IPS-15b (cell line): ENCODE data around the gene KIRREL3.

Experiments used
- H3K27me3 ChIP-seq: one replicate; pipeline ENCODE4 v1.6.1; 2013; ENCODE audit warnings: low read length; ENCODE audit not compliant: control insufficient read depth, insufficient read depth
- H3K36me3 ChIP-seq: one replicate; pipeline ENCODE4 v1.6.1; 2013; ENCODE audit warnings: low read length; ENCODE audit not compliant: control insufficient read depth, insufficient read depth
- H3K4me1 ChIP-seq: one replicate; pipeline ENCODE4 v1.6.1; 2013; ENCODE audit warnings: mild to moderate bottlenecking, low read length; ENCODE audit not compliant: control insufficient read depth, insufficient read depth
- H3K4me3 ChIP-seq: one replicate; pipeline ENCODE4 v1.5.1; 2013; ENCODE audit warnings: low read depth, low read length
- H3K9ac ChIP-seq: one replicate; pipeline ENCODE4 v1.6.1; 2013; ENCODE audit warnings: low read depth, mild to moderate bottlenecking, low read length
- H3K9me3 ChIP-seq: one replicate; pipeline ENCODE4 v1.6.1; 2013; ENCODE audit warnings: mild to moderate bottlenecking, low read length; ENCODE audit not compliant: control insufficient read depth, insufficient read depth

KIRREL3 gene

DNA sequence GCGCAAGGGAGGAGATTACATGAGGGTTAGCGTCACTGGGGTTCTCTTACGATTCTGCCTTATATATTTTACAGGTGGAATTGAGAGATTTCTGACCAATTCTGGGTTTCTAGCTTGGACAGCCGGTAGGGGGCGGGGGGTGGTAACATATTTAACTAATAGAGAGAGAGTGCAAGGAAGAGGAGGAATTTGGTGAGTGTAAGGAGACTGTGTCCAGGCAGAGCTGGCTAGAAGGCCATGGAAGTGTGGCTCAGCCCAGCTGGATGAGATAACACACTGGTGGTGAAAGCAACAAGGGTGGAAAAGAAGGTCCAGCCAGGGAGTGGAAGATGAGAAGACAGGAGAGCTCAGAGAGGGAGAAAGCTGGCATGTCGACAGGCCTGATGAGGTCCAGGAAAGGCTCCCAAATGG lies 588.6 kb downstream of the KIRREL3 start:
- Histone ChIP-seq H3K9me3 (no peaks in the 10 kb centered on the region), H3K27me3 (peaks cover 4% of the 10 kb centered on the region), H3K9ac (no peak overlapping the region), H3K4me1 (peaks cover 2% of the 10 kb centered on the region), H3K4me3 (no peak overlapping the region), H3K36me3 (peaks cover 6% of the 10 kb centered on the region)

DNA sequence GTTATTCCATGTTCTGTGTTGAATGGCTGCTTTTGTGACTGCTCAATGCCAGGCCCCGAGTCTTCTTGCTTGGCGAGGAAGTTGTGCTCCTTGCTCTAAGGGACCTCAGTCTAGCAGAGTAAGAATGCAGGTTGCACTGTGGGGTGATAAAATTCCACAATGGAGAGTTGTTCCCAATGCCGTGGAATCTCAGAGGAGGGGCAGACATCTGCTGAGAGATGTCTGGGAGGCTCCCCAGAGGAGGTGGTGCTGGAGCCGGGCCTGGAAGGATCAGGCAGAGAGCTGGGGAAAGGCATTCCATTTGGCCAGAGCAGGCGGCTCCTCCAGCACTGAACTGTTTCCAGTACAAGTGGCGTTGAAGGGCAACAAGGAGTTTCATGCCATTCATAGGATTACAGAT lies 589.9 kb downstream of the KIRREL3 start:
- no peaks in the 10 kb centered on the region for H3K4me1 ChIP-seq
- H3K36me3 ChIP-seq = peaks cover 6% of the 10 kb centered on the region
- no peak overlapping the region for H3K4me3 ChIP-seq
- no peak overlapping the region for H3K9ac ChIP-seq
- H3K27me3 ChIP-seq = no peaks in the 10 kb centered on the region
- H3K9me3 ChIP-seq = no peaks in the 10 kb centered on the region

DNA sequence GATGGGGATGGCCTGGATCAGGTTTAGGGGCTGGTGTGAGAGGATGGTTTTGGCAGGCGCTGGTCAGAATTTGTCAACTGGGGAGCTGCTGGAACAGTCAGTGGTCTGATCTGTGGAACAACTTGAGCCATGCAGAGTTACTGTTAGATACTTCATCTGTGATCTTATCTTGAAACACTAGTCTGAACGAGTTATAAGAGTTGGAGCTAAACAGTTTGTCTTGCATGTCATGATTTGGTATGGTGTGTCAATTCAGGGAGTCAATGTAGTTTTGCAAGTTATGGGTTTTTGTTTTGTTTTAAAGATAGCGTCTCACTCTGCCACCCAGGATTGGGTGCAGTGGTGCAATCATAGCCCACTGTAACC lies 591.0 kb downstream of the KIRREL3 start:
- Histone ChIP-seq H3K4me1 (no peaks in the 10 kb centered on the region), H3K9me3 (no peaks in the 10 kb centered on the region), H3K36me3 (peaks cover 2% of the 10 kb centered on the region), H3K9ac (no peak overlapping the region), H3K27me3 (no peaks in the 10 kb centered on the region), H3K4me3 (no peak overlapping the region)

DNA sequence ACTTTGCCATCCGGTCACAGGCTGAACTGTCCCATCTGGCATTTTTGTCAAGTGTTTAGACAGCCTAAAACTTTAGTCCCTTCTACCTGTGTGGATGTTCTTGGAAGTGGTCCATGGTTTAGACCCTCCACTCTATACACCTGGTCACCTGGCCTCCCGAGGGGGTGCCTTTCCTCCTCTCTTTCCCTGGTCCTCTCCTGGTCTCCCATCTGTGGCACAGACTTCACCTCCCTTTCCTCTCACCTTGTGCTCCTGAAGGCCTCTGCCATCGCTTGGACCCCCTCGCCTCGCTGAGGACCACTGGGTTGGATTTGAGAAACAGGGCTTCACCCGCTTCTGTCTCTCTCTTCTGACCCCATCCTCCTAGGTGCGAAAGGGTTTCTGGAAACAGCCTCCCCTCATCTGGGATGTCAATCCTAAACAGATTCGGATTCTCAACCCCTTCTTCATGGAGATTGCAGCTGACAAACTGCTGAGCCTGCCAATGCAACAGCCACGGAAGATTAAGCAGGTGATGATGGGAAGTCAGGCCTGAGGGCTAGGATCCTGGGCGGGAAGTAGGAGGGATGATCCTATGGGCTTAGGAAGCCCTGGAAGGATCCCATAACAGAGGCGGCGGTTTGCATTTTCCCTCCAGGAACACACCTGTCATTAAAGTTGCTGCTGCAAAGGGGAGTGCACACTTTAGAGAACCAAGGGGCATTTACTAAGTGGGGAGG lies 591.5 kb downstream of the KIRREL3 start:
- no peak overlapping the region for H3K4me3 ChIP-seq
- H3K4me1 ChIP-seq = peaks cover 3% of the 10 kb centered on the region
- H3K9ac ChIP-seq = no peak overlapping the region
- H3K27me3 ChIP-seq = no peaks in the 10 kb centered on the region
- H3K9me3 ChIP-seq = no peaks in the 10 kb centered on the region
- peaks cover 2% of the 10 kb centered on the region for H3K36me3 ChIP-seq

DNA sequence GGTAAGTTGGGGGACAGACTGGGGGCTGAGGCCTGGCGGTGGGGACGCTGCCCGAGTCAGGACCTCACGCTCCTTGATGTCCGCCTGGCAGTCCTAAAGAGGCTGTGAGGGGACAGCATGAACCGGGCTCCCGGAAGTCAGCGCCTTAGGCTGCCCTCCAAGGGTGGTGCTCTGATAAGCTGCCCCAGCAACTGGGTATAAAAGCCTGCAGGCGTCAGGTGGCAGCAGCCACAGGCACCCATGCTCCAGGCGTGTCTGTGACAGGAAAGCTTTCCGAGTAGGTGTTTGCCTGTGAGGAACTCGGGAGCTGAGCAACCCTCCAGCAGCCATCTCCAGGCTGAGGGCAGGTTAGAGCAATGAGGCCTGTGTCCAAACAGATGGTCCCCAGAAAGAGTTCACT lies 592.1 kb downstream of the KIRREL3 start:
- H3K9ac ChIP-seq = no peak overlapping the region
- H3K36me3 ChIP-seq = peaks cover 2% of the 10 kb centered on the region
- H3K9me3 ChIP-seq = no peaks in the 10 kb centered on the region
- H3K4me1 ChIP-seq = peaks cover 7% of the 10 kb centered on the region
- no peaks in the 10 kb centered on the region for H3K27me3 ChIP-seq
- H3K4me3 ChIP-seq = no peak overlapping the region

DNA sequence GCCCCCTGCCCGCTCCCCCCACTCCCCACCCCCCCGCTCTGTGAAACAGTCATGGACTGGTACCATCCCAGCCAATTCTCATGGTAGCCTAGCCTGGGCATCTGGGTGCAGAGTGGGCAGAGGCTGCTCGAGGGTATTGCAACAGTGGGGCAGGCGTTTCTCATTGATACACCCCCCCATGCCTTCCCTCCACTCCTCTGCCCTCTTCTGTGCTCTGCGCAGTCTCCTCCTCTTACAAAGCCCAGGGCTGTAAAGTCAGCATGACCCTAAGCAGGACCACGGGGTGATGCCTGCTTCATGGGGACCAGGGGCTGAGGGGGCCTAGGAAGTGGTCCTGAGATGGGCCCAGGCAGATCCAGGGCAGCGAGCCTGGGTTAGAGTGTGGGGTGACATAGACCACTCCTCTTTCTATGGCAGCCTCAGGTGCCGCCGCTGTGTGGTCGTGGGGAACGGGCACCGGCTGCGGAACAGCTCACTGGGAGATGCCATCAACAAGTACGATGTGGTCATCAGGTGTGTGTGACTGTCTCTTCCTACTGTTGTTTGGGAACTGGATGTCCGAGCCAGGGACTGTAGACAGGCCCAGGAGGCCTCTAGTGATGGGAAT lies 592.8 kb downstream of the KIRREL3 start:
- no peak overlapping the region for H3K4me3 ChIP-seq
- peaks cover 2% of the 10 kb centered on the region for H3K36me3 ChIP-seq
- H3K9me3 ChIP-seq = no peaks in the 10 kb centered on the region
- H3K4me1 ChIP-seq = peaks cover 15% of the 10 kb centered on the region
- no peak overlapping the region for H3K9ac ChIP-seq
- H3K27me3 ChIP-seq = no peaks in the 10 kb centered on the region

DNA sequence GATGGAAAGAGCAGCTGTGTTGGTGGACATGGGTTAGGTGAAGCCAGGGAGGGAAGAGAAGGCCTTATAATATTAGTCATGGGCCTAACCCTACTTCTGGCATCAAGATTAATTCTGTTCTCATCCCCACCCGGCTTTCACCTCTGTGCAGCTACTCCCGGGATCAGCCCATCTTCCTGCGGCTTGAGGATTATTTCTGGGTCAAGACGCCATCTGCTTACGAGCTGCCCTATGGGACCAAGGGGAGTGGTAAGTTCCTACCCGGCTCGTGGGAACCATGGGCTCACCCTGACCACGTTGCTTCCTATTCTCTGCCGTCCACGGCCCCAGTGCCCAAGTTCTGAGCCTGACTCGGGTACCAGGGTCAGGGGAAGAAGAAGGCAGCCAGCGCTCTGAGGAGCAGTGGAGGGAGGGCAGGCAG lies 593.5 kb downstream of the KIRREL3 start:
- Histone ChIP-seq H3K4me3 (no peak overlapping the region), H3K4me1 (peaks cover 17% of the 10 kb centered on the region), H3K9ac (no peak overlapping the region), H3K9me3 (no peaks in the 10 kb centered on the region), H3K36me3 (peaks cover 2% of the 10 kb centered on the region), H3K27me3 (no peaks in the 10 kb centered on the region)

DNA sequence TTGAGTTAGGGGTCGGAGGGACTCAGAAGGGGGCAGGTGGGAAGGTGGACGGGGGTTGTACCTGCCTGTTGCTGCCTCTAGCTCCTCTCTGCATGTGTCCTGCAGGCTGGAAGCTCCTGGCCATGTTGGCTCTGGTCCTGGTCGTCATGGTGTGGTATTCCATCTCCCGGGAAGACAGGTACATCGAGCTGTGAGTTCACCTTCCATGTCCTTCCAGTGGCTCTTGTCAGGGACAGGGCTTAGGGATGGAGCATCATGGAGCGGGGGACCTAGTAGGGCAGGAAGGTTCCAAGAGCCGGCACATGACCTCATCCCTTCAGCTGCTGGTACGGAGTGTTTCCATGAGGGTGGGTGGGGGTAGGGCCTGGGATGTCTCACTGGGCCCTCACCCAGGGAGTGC lies 594.2 kb downstream of the KIRREL3 start:
- H3K27me3 ChIP-seq = no peaks in the 10 kb centered on the region
- no peak overlapping the region for H3K9ac ChIP-seq
- no peak overlapping the region for H3K4me3 ChIP-seq
- H3K36me3 ChIP-seq = peaks cover 2% of the 10 kb centered on the region
- peaks cover 17% of the 10 kb centered on the region for H3K4me1 ChIP-seq
- H3K9me3 ChIP-seq = no peaks in the 10 kb centered on the region

DNA sequence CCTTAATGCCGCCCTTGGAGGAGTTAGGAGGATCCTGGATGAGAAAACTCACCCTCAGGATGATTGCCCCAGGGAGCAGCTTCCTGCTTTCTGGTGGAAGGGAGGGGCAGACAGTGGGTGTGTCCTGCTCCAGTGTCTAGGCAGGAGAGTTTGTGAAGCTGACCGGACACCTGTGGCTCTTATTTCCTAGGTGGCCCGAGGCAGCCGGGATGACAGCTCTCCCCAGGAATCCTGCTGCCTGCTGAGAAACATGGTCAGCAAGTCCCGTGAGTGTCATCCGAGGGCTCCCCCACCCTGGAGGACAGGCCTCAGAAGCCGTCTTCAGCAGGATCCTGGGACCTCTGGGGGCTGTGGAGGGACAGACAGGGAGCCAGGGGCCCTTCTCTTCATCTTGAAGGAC lies 594.7 kb downstream of the KIRREL3 start:
- no peaks in the 10 kb centered on the region for H3K9me3 ChIP-seq
- no peak overlapping the region for H3K9ac ChIP-seq
- H3K4me3 ChIP-seq = no peak overlapping the region
- H3K4me1 ChIP-seq = peaks cover 17% of the 10 kb centered on the region
- peaks cover 2% of the 10 kb centered on the region for H3K36me3 ChIP-seq
- no peaks in the 10 kb centered on the region for H3K27me3 ChIP-seq

DNA sequence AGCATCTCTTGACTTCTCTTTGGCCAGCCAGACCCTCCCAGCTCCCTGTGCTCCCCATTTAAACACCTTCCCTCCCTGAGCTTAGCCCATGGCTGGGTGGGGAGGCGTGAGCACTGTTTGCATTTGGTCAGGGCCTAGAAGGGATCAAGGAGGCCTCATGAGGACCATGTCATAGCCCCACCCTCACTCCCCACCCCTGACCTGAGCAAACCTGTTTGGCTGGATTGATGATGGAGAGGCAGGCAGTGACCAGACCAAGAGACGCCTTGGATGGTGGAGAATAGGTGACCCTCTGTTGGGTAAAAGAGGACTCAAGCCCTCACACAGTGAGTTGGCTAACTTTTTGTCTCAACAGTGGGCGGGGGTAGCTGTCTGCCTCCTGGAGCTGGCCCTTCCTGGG lies 595.2 kb downstream of the KIRREL3 start:
- Histone ChIP-seq H3K9ac (no peak overlapping the region), H3K4me3 (no peak overlapping the region), H3K9me3 (no peaks in the 10 kb centered on the region), H3K27me3 (no peaks in the 10 kb centered on the region), H3K4me1 (peaks cover 17% of the 10 kb centered on the region), H3K36me3 (peaks cover 2% of the 10 kb centered on the region)

DNA sequence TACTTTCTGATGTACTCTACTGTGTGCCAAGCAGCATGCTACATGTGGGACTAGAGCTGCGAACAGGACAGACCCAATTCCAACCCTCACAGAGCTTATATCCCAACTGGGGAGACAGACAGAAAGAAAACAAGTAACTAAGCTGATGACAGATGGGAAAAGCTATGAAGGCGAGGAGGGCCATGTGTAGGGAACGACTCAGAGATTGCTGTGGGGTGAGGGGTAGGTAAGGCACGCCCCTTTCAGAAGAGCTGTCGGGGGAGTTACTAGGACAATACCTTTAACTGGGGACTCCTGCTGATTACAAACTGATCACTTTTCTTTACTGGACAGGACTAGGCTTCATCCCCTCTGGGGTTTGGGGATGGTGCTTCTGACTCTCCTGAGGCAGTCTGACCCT lies 596.2 kb downstream of the KIRREL3 start:
- H3K36me3 ChIP-seq = peaks cover 2% of the 10 kb centered on the region
- no peaks in the 10 kb centered on the region for H3K27me3 ChIP-seq
- H3K4me1 ChIP-seq = peaks cover 17% of the 10 kb centered on the region
- H3K9ac ChIP-seq = no peak overlapping the region
- no peaks in the 10 kb centered on the region for H3K9me3 ChIP-seq
- H3K4me3 ChIP-seq = no peak overlapping the region

DNA sequence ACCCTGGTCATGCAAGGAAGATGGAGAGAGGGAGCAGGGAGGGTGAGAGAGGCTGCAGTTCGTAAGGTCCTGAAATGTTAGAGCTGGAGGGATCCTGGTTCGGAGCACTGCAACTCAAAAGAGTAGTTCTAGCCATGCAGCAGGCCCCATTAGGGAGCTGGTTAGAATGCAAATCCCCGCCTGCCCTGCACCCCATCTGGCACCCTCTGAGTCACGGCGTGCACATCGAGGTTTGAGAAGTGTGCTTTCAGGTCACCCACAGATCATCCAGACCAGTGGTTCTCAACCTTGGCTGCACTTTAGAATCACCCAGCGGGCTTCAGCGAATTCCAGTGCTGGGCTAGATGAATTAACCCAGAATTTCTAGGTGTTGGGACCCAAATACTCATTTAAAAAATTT lies 596.9 kb downstream of the KIRREL3 start:
- Histone ChIP-seq H3K9ac (no peak overlapping the region), H3K36me3 (peaks cover 2% of the 10 kb centered on the region), H3K27me3 (no peaks in the 10 kb centered on the region), H3K4me3 (no peak overlapping the region), H3K9me3 (no peaks in the 10 kb centered on the region), H3K4me1 (peaks cover 17% of the 10 kb centered on the region)
